HepG2 (cell line): ENCODE measurements around the gene SYTL2. TPM values are rescaled to one million over a fixed set of nuclear protein-coding genes. Genes with fewer than 3 reads are reported as not detected.

Source experiments
- CREM ChIP-seq, 2 experiments: sonication (generic) in 1 of 2; formaldehyde crosslinking in 1 of 2; IDR thresholded peaks; 2 replicates each; pipeline versions ENCODE4 v1.4.0 to v1.6.1; 2016 to 2020; ENCODE audit warnings: antibody characterized with exemption in 1 of 2, mild to moderate bottlenecking in 1 of 2, missing genetic modification reagents in 1 of 2
- FOXO4 ChIP-seq: sonication (generic); formaldehyde crosslinking; conservative IDR thresholded peaks from 2 replicates; pipeline ENCODE4 v1.8.1; 2023; ENCODE audit warnings: missing genetic modification reagents
- JARID2 ChIP-seq: sonication (generic); formaldehyde crosslinking; IDR thresholded peaks from 2 replicates; pipeline ENCODE4 v1.8.1; 2023; ENCODE audit warnings: missing genetic modification reagents, inconsistent platforms; ENCODE audit not compliant: insufficient replicate concordance
- MAX ChIP-seq: IDR thresholded peaks from 2 replicates; pipeline ENCODE4 v1.6.1; 2012; ENCODE audit warnings: inconsistent platforms
- RAD51 ChIP-seq: fragments of 450-650 bp; IDR thresholded peaks from 2 replicates; pipeline ENCODE4 v1.6.1; 2016; ENCODE audit warnings: borderline replicate concordance
- TCF7 ChIP-seq: sonication (generic); IDR thresholded peaks from 2 replicates; pipeline ENCODE4 v1.6.1; 2016; ENCODE audit warnings: antibody characterized with exemption, low read depth
- TFE3 ChIP-seq: IDR thresholded peaks from 2 replicates; pipeline ENCODE4 v1.6.1; 2016
- THAP9 ChIP-seq: sonication (generic); formaldehyde crosslinking; IDR thresholded peaks from 2 replicates; pipeline ENCODE4; 2020; ENCODE audit warnings: missing genetic modification reagents, mild to moderate bottlenecking, borderline replicate concordance
- ZFP1 ChIP-seq: IDR thresholded peaks from 2 replicates; pipeline ENCODE4 v1.6.1; 2016
- ZFP36L2 ChIP-seq: sonication (generic); formaldehyde crosslinking; IDR thresholded peaks from 2 replicates; pipeline ENCODE4 v1.4.0; 2020; ENCODE audit warnings: missing genetic modification reagents
- ZFP90 ChIP-seq: sonication (generic); formaldehyde crosslinking; IDR thresholded peaks from 2 replicates; pipeline ENCODE4 v1.8.0; 2022; ENCODE audit warnings: missing genetic modification reagents, mild to moderate bottlenecking, inconsistent platforms, borderline replicate concordance
- ZFX ChIP-seq: sonication (generic); formaldehyde crosslinking; IDR thresholded peaks from 2 replicates; pipeline ENCODE4 v1.4.0; 2020; ENCODE audit warnings: mild to moderate bottlenecking, low read depth, missing genetic modification reagents, moderate library complexity
- ZIK1 ChIP-seq: sonication (generic); formaldehyde crosslinking; IDR thresholded peaks from 2 replicates; pipeline ENCODE4 v1.5.0; 2020; ENCODE audit warnings: mild to moderate bottlenecking, low read depth, missing genetic modification reagents, borderline replicate concordance
- ZMAT5 ChIP-seq: sonication (generic); formaldehyde crosslinking; IDR thresholded peaks from 2 replicates; pipeline ENCODE4 v1.5.0; 2020; ENCODE audit warnings: mild to moderate bottlenecking, low read depth, missing genetic modification reagents, borderline replicate concordance
- ZNF10 ChIP-seq: sonication (generic); formaldehyde crosslinking; IDR thresholded peaks from 2 replicates; pipeline ENCODE4 v1.4.0; 2020; ENCODE audit warnings: mild to moderate bottlenecking, low read depth, missing genetic modification reagents, borderline replicate concordance
- ZNF263 ChIP-seq: sonication (generic); formaldehyde crosslinking; IDR thresholded peaks from 2 replicates; pipeline ENCODE4 v1.4.0; 2020; ENCODE audit warnings: missing genetic modification reagents
- ZNF34 ChIP-seq: sonication (generic); formaldehyde crosslinking; IDR thresholded peaks from 2 replicates; pipeline ENCODE4 v1.4.0; 2020; ENCODE audit warnings: mild to moderate bottlenecking, missing genetic modification reagents, borderline replicate concordance
- ZNF691 ChIP-seq: sonication (generic); formaldehyde crosslinking; IDR thresholded peaks from 2 replicates; pipeline ENCODE4 v1.4.0; 2020; ENCODE audit warnings: missing genetic modification reagents, low read depth, mild to moderate bottlenecking, borderline replicate concordance
- ZNF713 ChIP-seq: sonication (generic); formaldehyde crosslinking; IDR thresholded peaks from 2 replicates; pipeline ENCODE4 v1.4.0; 2020; ENCODE audit warnings: mild to moderate bottlenecking, missing genetic modification reagents
- polyA plus RNA-seq, 8 experiments: library from polyadenylated mRNA; depleted of rRNA in 3 of 8; stranded (reverse) in 7 of 8; unstranded in 1 of 8; fragments of >200 nt; fragmentation: Illumina TruSeq in 4 of 8; extraction: Trizol in 4 of 8; gene quantifications; 2 replicates each; pipeline versions ENCODE4 v1.2.1 to v1.2.3, GENCODE V29; 2011 to 2016; ENCODE audit warnings: low read depth in 4 of 8, missing spikeins in 1 of 8, mixed read lengths in 1 of 8; ENCODE audit not compliant: insufficient read depth in 1 of 8
- total RNA-seq, 5 experiments: library from RNA; depleted of rRNA; stranded (reverse); fragments of >200 nt; fragmentation: Illumina TruSeq; extraction: Trizol; gene quantifications; 2 replicates each; pipeline ENCODE4 v1.2.3, GENCODE V29; 2016; ENCODE audit warnings: low read depth in 1 of 5

Gene SYTL2
- total and polyA plus RNA-seq, 2 of the 13 experiments (the other 11 are each of a cell fraction or from before 2014, with no cell fraction given): 0.77 to 0.90 TPM

GRCh38 chr11:85647604-85648299 is 163.2 kb downstream of the SYTL2 start, which contains the start of gene TMEM126A (continued):
- no peak for TF ChIP-seq FOXO4
- TF ChIP-seq ZFP36L2 (CRISPR knock-in tag): no peak
- TF ChIP-seq ZFX (CRISPR knock-in tag): peak; percentile 93
- no peak for TF ChIP-seq ZMAT5 (CRISPR knock-in tag)
- no peak for TF ChIP-seq TCF7
- peak; percentile 73 for TF ChIP-seq MAX
- TF ChIP-seq ZFP1 (CRISPR knock-in tag): no peak
- peak; percentile 89 for TF ChIP-seq CREM (IDR thresholded peaks at IDR 0.05)
- 0 out of 2 replicates have a peak, but pooled peaks have one; percentile 13 for TF ChIP-seq CREM (CRISPR knock-in tag; IDR thresholded peaks at IDR 0.05)
- peak; percentile 82; the same call in 1 of the 2 replicates for TF ChIP-seq ZNF713 (CRISPR knock-in tag)
- TF ChIP-seq ZFP90: 0 out of 2 replicates have a peak, but pooled peaks have one; percentile 22
- TF ChIP-seq ZNF263: no peak; the same call in 1 of the 2 replicates
- TF ChIP-seq RAD51: no peak
- no peak for TF ChIP-seq ZNF10
- TF ChIP-seq ZIK1 (CRISPR knock-in tag): peak; percentile 74; the same call in 1 of the 2 replicates
- peak; percentile 85; the same call in 1 of the 2 replicates for TF ChIP-seq THAP9 (CRISPR knock-in tag)
- peak; percentile 73 for TF ChIP-seq TFE3 (CRISPR knock-in tag)
- TF ChIP-seq ZNF691 (CRISPR knock-in tag): peak; percentile 78; the same call in 1 of the 2 replicates
- TF ChIP-seq ZNF34 (CRISPR knock-in tag): peak; percentile 66; the same call in 1 of the 2 replicates
- no peak for TF ChIP-seq JARID2
